HEK293 (cell line): ENCODE data around the gene PSMA7.
A peak's percentile ranks its signal among the peaks of the same experiment; 100 is the strongest.

ENCODE experiments used
- CTCF ChIA-PET: fragments of 350-600 bp; formaldehyde crosslinking; extraction: SDS; loops from one replicate; lab custom pipeline; 2021; ENCODE audit warnings: antibody characterized with exemption; lab: Yijun Ruan, JAX
- POLR2A ChIA-PET: fragments of 300-600 bp; formaldehyde crosslinking; extraction: SDS; loops from one replicate; lab custom pipeline; 2020; ENCODE audit warnings: antibody characterized with exemption, inconsistent platforms; lab: Yijun Ruan, JAX
- H3K27ac ChIP-seq: fragments of 200-500 bp; sonication (Bioruptor generic); 2 replicates; pipeline ENCODE4 v1.5.1; 2014; ENCODE audit warnings: low read depth, low read length, control low read depth, inconsistent platforms; ENCODE audit errors: extremely low read depth
- H3K36me3 ChIP-seq, 2 experiments: fragments of 200-500 bp in 1 of 2; sonication (Bioruptor generic) in 1 of 2; 1 replicate in 1 of 2; 2 replicates in 1 of 2; pipeline ENCODE4 v1.5.1; 2014 to 2017; ENCODE audit warnings: inconsistent platforms in 2 of 2, low read length in 2 of 2; ENCODE audit not compliant: control insufficient read depth in 2 of 2, insufficient read depth in 1 of 2
- H3K4me1 ChIP-seq: fragments of 200-500 bp; sonication (Bioruptor generic); 2 replicates; pipeline ENCODE4 v1.5.1; 2014; ENCODE audit warnings: mild to moderate bottlenecking, low read length, inconsistent platforms; ENCODE audit not compliant: control insufficient read depth, insufficient read depth
- H3K4me3 ChIP-seq: 2 replicates; pipeline ENCODE4 v1.5.1; 2011; ENCODE audit warnings: low read depth, mild to moderate bottlenecking, control low read depth, low read length, moderate library complexity
- H3K9me3 ChIP-seq: fragments of 200-500 bp; sonication (Bioruptor generic); 2 replicates; pipeline ENCODE4 v1.5.1; 2014; ENCODE audit warnings: low read depth, low read length, inconsistent platforms; ENCODE audit not compliant: control insufficient read depth, insufficient read depth
- KLF1 ChIP-seq: fragments of 450-650 bp; formaldehyde crosslinking; IDR thresholded peaks from 2 replicates; pipeline ENCODE4 v1.5.1; 2016; ENCODE audit warnings: missing biosample characterization, missing genetic modification characterization
- KLF10 ChIP-seq: fragments of 450-650 bp; IDR thresholded peaks from 2 replicates; pipeline ENCODE4 v1.5.1; 2018; ENCODE audit warnings: missing biosample characterization, mild to moderate bottlenecking, missing genetic modification characterization
- KLF16 ChIP-seq: fragments of 450-650 bp; formaldehyde crosslinking; IDR thresholded peaks from 2 replicates; pipeline ENCODE4 v1.5.1; 2017; ENCODE audit warnings: missing biosample characterization, missing genetic modification characterization
- KLF8 ChIP-seq: fragments of 450-650 bp; formaldehyde crosslinking; IDR thresholded peaks from 2 replicates; pipeline ENCODE4 v1.5.1; 2016; ENCODE audit warnings: missing biosample characterization, missing genetic modification characterization
- KLF9 ChIP-seq: fragments of 450-650 bp; formaldehyde crosslinking; IDR thresholded peaks from 2 replicates; pipeline ENCODE4 v1.5.1; 2016; ENCODE audit warnings: missing biosample characterization, missing genetic modification characterization, low read depth
- ZBTB8A ChIP-seq: fragments of 450-650 bp; formaldehyde crosslinking; IDR thresholded peaks from 2 replicates; pipeline ENCODE4 v1.5.1; 2016; ENCODE audit warnings: missing biosample characterization, missing genetic modification characterization
- ZFHX2 ChIP-seq: fragments of 450-650 bp; formaldehyde crosslinking; conservative IDR thresholded peaks from 2 replicates; pipeline ENCODE4 v1.5.1; 2016; ENCODE audit warnings: missing biosample characterization, missing genetic modification characterization
- ZNF132 ChIP-seq: fragments of 450-650 bp; formaldehyde crosslinking; IDR thresholded peaks from 2 replicates; pipeline ENCODE4 v1.5.1; 2017; ENCODE audit warnings: missing biosample characterization, missing genetic modification characterization, borderline replicate concordance
- ZNF174 ChIP-seq: fragments of 450-650 bp; formaldehyde crosslinking; IDR thresholded peaks from 2 replicates; pipeline ENCODE4 v1.5.0; 2017; ENCODE audit warnings: missing biosample characterization, mild to moderate bottlenecking, missing genetic modification characterization
- ZNF529 ChIP-seq: fragments of 450-650 bp; formaldehyde crosslinking; IDR thresholded peaks from 2 replicates; pipeline ENCODE4 v1.5.1; 2017; ENCODE audit warnings: missing genetic modification characterization, missing biosample characterization; ENCODE audit not compliant: insufficient replicate concordance
- ZNF600 ChIP-seq: fragments of 450-650 bp; formaldehyde crosslinking; IDR thresholded peaks from 2 replicates; pipeline ENCODE4 v1.5.1; 2016; ENCODE audit warnings: missing biosample characterization, missing genetic modification characterization
- ZSCAN30 ChIP-seq: fragments of 450-650 bp; IDR thresholded peaks from 2 replicates; pipeline ENCODE4 v1.5.1; 2018; ENCODE audit warnings: missing biosample characterization, mild to moderate bottlenecking, missing genetic modification characterization, moderate library complexity
- TF ChIP-seq, protein P1 (sequence below): sonication (generic); formaldehyde crosslinking; IDR thresholded peaks from 2 replicates; pipeline ENCODE4 v1.8.1; 2022; ENCODE audit warnings: mild to moderate bottlenecking, moderate library complexity, missing genetic modification reagents
- TF ChIP-seq, protein P2 (sequence below): fragments of 450-650 bp; formaldehyde crosslinking; optimal IDR thresholded peaks from 2 replicates; pipeline ENCODE3; 2016; ENCODE audit warnings: missing biosample characterization, mild to moderate bottlenecking, missing genetic modification characterization
- TF ChIP-seq, protein P3 (sequence below): fragments of 450-650 bp; IDR thresholded peaks from 2 replicates; pipeline ENCODE4 v1.5.1; 2018; ENCODE audit warnings: missing biosample characterization, mild to moderate bottlenecking, missing genetic modification characterization
- TF ChIP-seq, protein P4 (sequence below): fragments of 450-650 bp; formaldehyde crosslinking; IDR thresholded peaks from 2 replicates; pipeline ENCODE4 v1.5.1; 2016; ENCODE audit warnings: missing biosample characterization, missing genetic modification characterization
- TF ChIP-seq, protein P5 (sequence below): fragments of 450-650 bp; formaldehyde crosslinking; IDR thresholded peaks from 2 replicates; pipeline ENCODE4 v1.5.1; 2016; ENCODE audit warnings: missing biosample characterization, missing genetic modification characterization

Gene PSMA7

DNA sequence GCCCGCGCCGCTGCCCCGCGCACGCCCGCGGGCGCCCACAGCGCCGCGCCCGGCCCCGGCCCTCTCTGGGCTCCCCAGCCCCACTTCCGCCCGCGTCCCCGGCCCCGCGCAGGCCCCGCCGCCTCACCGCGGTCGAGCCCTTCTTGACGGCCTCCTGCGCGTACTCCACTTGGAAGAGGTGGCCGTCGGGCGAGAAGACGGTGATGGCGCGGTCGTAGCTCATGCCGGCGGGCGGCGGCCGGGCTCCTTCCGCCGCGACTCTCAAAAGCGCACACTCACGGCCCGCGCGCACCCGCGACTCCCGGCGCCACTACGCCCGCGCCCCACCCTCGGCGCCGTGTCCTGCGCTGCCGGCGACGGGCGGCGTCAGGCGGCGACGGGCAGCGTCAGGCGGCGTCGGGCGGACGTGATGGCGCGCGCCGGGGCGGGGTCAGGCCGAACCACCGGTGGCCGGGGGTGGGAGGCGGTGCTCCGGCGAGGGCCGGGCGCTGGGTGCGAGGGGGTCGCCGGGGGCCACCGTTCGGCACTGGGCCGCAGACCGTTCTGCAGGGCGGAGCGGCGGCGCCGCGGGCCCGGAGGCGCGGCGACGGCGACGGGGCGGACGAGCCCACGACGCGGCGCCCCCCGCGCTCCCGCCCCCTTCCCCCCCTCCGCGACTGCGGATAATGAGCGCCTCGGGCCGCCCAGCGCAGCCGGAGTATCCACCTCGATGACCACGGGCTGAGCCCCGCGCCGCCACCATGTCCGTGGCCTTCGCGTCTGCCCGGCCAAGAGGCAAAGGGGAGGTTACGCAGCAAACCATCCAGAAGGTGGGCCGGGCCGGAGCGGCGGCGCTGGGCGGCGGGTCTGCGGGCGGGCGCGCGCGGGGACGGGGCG lies at the start of gene PSMA7, which contains the start of gene SS18L1:
Gene PSMA7 (minus strand): TSS at position 314 of the 876 bp plus-strand sequence. CDS start 91 bp downstream, at position 223.
Gene SS18L1 (plus strand): TSS at position 689 of the 876 bp plus-strand sequence. CDS start 52 bp downstream, at position 741.
- H3K4me1 ChIP-seq: no peaks in the 10 kb centered on the region
- H3K4me3 ChIP-seq: peak within 1 kb of the TSS; percentile 89
- CTCF ChIA-PET: no interaction called here
- peak within 1 kb of the TSS; percentile 84 for H3K27ac ChIP-seq
- H3K36me3 ChIP-seq: peaks cover 4 to 48% of the 10 kb centered on the region in 2 experiments; a peak in 2 of 3 replicates
- H3K9me3 ChIP-seq: no peaks in the 10 kb centered on the region
- TF ChIP-seq KLF1: peak; percentile 21; the same call in 1 of the 2 replicates
- TF ChIP-seq, protein P1, sequence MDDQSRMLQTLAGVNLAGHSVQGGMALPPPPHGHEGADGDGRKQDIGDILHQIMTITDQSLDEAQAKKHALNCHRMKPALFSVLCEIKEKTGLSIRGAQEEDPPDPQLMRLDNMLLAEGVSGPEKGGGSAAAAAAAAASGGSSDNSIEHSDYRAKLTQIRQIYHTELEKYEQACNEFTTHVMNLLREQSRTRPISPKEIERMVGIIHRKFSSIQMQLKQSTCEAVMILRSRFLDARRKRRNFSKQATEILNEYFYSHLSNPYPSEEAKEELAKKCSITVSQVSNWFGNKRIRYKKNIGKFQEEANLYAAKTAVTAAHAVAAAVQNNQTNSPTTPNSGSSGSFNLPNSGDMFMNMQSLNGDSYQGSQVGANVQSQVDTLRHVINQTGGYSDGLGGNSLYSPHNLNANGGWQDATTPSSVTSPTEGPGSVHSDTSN (CRISPR knock-in tag): peak; percentile 41; the same call in 1 of the 2 replicates
- peak; percentile 12; the same call in 1 of the 2 replicates for TF ChIP-seq ZSCAN30
- TF ChIP-seq, protein P2, sequence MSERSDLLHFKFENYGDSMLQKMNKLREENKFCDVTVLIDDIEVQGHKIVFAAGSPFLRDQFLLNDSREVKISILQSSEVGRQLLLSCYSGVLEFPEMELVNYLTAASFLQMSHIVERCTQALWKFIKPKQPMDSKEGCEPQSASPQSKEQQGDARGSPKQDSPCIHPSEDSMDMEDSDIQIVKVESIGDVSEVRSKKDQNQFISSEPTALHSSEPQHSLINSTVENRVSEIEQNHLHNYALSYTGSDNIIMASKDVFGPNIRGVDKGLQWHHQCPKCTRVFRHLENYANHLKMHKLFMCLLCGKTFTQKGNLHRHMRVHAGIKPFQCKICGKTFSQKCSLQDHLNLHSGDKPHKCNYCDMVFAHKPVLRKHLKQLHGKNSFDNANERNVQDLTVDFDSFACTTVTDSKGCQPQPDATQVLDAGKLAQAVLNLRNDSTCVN (tag by site-specific recombination): peak; percentile 91
- TF ChIP-seq KLF16 (tag by site-specific recombination): peak; percentile 62
- no peak for TF ChIP-seq ZNF174 (tag by site-specific recombination)
- TF ChIP-seq KLF9: peak; percentile 10; the same call in 1 of the 2 replicates
- no peak for TF ChIP-seq ZNF132 (tag by site-specific recombination)
- TF ChIP-seq, protein P3, sequence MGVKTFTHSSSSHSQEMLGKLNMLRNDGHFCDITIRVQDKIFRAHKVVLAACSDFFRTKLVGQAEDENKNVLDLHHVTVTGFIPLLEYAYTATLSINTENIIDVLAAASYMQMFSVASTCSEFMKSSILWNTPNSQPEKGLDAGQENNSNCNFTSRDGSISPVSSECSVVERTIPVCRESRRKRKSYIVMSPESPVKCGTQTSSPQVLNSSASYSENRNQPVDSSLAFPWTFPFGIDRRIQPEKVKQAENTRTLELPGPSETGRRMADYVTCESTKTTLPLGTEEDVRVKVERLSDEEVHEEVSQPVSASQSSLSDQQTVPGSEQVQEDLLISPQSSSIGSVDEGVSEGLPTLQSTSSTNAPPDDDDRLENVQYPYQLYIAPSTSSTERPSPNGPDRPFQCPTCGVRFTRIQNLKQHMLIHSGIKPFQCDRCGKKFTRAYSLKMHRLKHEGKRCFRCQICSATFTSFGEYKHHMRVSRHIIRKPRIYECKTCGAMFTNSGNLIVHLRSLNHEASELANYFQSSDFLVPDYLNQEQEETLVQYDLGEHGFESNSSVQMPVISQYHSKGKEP (tag by site-specific recombination): no peak
- TF ChIP-seq ZBTB8A (tag by site-specific recombination): peak; percentile 95
- 0 out of 2 replicates have a peak, but pooled peaks have one; percentile 8 for TF ChIP-seq ZNF600 (tag by site-specific recombination)
- TF ChIP-seq, protein P4, sequence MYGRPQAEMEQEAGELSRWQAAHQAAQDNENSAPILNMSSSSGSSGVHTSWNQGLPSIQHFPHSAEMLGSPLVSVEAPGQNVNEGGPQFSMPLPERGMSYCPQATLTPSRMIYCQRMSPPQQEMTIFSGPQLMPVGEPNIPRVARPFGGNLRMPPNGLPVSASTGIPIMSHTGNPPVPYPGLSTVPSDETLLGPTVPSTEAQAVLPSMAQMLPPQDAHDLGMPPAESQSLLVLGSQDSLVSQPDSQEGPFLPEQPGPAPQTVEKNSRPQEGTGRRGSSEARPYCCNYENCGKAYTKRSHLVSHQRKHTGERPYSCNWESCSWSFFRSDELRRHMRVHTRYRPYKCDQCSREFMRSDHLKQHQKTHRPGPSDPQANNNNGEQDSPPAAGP: 0 out of 2 replicates have a peak, but pooled peaks have one; percentile 39
- peak; percentile 15; the same call in 1 of the 2 replicates for TF ChIP-seq KLF8
- peak; percentile 65; the same call in 1 of the 2 replicates for TF ChIP-seq KLF10 (tag by site-specific recombination)
- TF ChIP-seq ZNF529: no peak
- peak; percentile 38; the same call in 1 of the 2 replicates for TF ChIP-seq ZFHX2 (tag by site-specific recombination)
- TF ChIP-seq, protein P5, sequence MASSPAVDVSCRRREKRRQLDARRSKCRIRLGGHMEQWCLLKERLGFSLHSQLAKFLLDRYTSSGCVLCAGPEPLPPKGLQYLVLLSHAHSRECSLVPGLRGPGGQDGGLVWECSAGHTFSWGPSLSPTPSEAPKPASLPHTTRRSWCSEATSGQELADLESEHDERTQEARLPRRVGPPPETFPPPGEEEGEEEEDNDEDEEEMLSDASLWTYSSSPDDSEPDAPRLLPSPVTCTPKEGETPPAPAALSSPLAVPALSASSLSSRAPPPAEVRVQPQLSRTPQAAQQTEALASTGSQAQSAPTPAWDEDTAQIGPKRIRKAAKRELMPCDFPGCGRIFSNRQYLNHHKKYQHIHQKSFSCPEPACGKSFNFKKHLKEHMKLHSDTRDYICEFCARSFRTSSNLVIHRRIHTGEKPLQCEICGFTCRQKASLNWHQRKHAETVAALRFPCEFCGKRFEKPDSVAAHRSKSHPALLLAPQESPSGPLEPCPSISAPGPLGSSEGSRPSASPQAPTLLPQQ (tag by site-specific recombination): peak; percentile 30; the same call in 1 of the 2 replicates
- POLR2A ChIA-PET: interaction anchor here (1.0 to 1.5 kb wide), 3 partner anchors 39 to 132 kb away, joined by 3 to 6 read pairs (median 4); partner anchors contain the start of gene MTG2
